AG10803 (cell line): Measurements from ENCODE around the gene NDUFA7.
"Not testable (repeated sequence)": the region's sequence is repeated elsewhere in the genome, so short reads cannot be mapped to it uniquely, and the experiment has no call there.

Experiments used
- DNase-seq: peaks from one replicate; pipeline ENCODE4 v3.0.0; 2010; ENCODE audit warnings: low read depth
- H3K4me3 ChIP-seq: 2 replicates; pipeline ENCODE4 v1.5.1; 2011; ENCODE audit warnings: mild to moderate bottlenecking, low read length, control low read depth
- CTCF ChIP-seq: conservative IDR thresholded peaks from 2 replicates; pipeline ENCODE4 v1.5.1; 2011; ENCODE audit warnings: mild to moderate bottlenecking, low read length, control low read depth, inconsistent platforms

Gene NDUFA7

GRCh38 chr19:8343483-8343844 lies 22.3 kb upstream of the NDUFA7 start:
- no peak overlapping the region for H3K4me3 ChIP-seq
- DNase-seq, result no peak
- TF ChIP-seq CTCF, result no peak

GRCh38 chr19:8342684-8343482 lies 21.7 kb upstream of the NDUFA7 start, which contains the start of gene KANK3:
TSS of gene KANK3 (minus strand) at chr19:8343262. CDS start at chr19:8337828, 5,434 bp downstream.
- no peak for TF ChIP-seq CTCF
- DNase-seq, result peak; percentile 93
- H3K4me3 ChIP-seq, result no peak within 1 kb of the TSS; the same call in 1 of the 2 replicates

- no peak for TF ChIP-seq CTCF
- H3K4me3 ChIP-seq, result no peak overlapping the region
- DNase-seq, result no peak
Observed at GRCh38 chr19:8342316-8342683, 21.1 kb upstream of the NDUFA7 start.

GRCh38 chr19:8341504-8341903 lies 20.3 kb upstream of the NDUFA7 start:
- H3K4me3 ChIP-seq, DNase-seq: not testable (repeated sequence)

- no peak for TF ChIP-seq CTCF
- no peak for DNase-seq
- H3K4me3 ChIP-seq, result no peak overlapping the region
Observed at GRCh38 chr19:8340341-8341096, 19.3 kb upstream of the NDUFA7 start.

- H3K4me3 ChIP-seq, result no peak overlapping the region
- no peak for DNase-seq
- no peak for TF ChIP-seq CTCF
Observed at GRCh38 chr19:8338835-8339234, 17.7 kb upstream of the NDUFA7 start.

GRCh38 chr19:8337728-8338127 lies 16.6 kb upstream of the NDUFA7 start:
- no peak for TF ChIP-seq CTCF
- DNase-seq, result no peak
- H3K4me3 ChIP-seq, result no peak overlapping the region
